ENCODE data around the gene SRGAP3. TPM values are rescaled to one million over a fixed set of nuclear protein-coding genes. Genes with fewer than 3 reads are reported as not detected.

SRGAP3 gene
- total and polyA plus RNA-seq, 10 of the 15 experiments (the other 5 are each of a cell fraction or from before 2014, with no cell fraction given), result 0.32 to 1.7 (median 0.99) TPM

DNA sequence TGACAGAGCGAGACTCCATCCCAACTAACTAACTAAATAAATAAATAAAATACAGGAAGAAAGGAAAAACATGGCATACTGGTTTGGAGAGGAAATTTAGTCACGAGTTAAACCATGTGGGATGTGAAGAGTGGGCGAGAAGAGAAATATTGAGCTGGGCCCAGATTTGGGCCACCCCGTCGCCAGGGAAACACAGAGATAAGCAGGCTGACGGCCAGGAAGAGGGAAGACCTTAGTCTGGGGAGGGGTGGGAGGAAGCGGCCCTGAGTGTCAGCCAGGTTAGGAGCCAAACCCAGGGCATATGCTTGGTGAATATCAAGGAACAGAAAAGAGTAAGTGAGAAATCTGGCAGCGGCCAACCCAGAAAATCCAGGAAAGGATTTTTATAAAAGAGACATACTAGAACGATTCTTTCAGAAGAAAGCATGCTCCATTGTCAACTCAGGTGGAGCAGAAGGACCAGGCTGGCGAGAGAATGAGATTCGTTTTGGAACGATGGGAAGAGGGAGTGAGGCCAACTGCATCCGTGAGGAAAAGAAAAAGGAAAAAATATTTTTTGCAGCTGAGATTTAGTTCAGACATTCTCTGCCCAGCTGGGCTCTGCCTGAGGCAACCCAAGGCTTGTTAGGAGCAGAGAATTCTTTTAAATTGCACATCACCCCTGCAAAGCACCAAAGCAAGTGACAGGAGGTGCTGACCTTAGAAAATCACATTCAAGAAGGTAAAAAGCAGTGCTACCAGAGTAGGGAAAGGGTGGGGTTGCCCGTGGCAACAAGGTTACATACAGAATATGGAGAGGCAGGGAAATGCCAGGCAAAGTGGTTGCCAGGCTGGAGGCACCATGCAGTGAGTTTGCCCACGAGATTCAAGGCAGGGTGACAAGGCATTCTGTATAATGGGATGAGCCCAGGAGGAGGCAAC, 226.9 kb downstream of the SRGAP3 start (continued):
- TF ChIP-seq, protein P1, sequence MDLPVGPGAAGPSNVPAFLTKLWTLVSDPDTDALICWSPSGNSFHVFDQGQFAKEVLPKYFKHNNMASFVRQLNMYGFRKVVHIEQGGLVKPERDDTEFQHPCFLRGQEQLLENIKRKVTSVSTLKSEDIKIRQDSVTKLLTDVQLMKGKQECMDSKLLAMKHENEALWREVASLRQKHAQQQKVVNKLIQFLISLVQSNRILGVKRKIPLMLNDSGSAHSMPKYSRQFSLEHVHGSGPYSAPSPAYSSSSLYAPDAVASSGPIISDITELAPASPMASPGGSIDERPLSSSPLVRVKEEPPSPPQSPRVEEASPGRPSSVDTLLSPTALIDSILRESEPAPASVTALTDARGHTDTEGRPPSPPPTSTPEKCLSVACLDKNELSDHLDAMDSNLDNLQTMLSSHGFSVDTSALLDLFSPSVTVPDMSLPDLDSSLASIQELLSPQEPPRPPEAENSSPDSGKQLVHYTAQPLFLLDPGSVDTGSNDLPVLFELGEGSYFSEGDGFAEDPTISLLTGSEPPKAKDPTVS (IDR thresholded peaks at IDR 0.05; ENCODE audit: low read depth, low read length), result no peak
- no peak for TF ChIP-seq JUNB (IDR thresholded peaks at IDR 0.05)
- no peak for TF ChIP-seq SMC3 (IDR thresholded peaks at IDR 0.05; ENCODE audit: borderline replicate concordance, low read length)
- no peak for TF ChIP-seq ATF7 (IDR thresholded peaks at IDR 0.05; ENCODE audit: low read depth)

GRCh38 chr3:9021271-9022009, 228.0 kb downstream of the SRGAP3 start:
- no peak overlapping the region for H3K27ac ChIP-seq (ENCODE audit: control insufficient read depth, insufficient read depth)
- H4K20me1 ChIP-seq (ENCODE audit: control insufficient read depth, insufficient read depth), result no peaks in the 10 kb centered on the region
- RAD21 ChIA-PET (ENCODE audit: unreplicated experiment), result no interaction called here
- peaks cover 0 to 5% of the 10 kb centered on the region in 2 experiments; a peak in 2 of 4 replicates for H3K27me3 ChIP-seq (replicated peaks in 1 of 2; ENCODE audit: control insufficient read depth in 2 of 2, insufficient read depth in 2 of 2, low read length in 1 of 2)
- H3K79me2 ChIP-seq (ENCODE audit: control insufficient read depth, insufficient read depth, low read length), result no peaks in the 10 kb centered on the region
- no peak overlapping the region for H3K4me2 ChIP-seq (ENCODE audit: control insufficient read depth, insufficient read depth)
- POLR2A ChIA-PET, result no interaction called here
- WGBS (ENCODE audit: insufficient coverage, insufficient replicate concordance, low lambda C conversion rate, missing lambda C conversion rate), result 79% methylated on average over 7 of the region's 7 CpGs
- H3K9me3 ChIP-seq (replicated peaks; ENCODE audit: control insufficient read depth, insufficient read depth, low read length), result no peaks in the 10 kb centered on the region
- DNase-seq (ENCODE audit: low read depth, low spot score), result no peak
- SMC1A ChIA-PET (ENCODE audit: uncharacterized antibody, unreplicated experiment), result no interaction called here
- H3K9ac ChIP-seq (ENCODE audit: control insufficient read depth, insufficient read depth, low read length), result no peak overlapping the region
- no peak overlapping the region for H3K4me3 ChIP-seq
- H2AFZ ChIP-seq (ENCODE audit: control insufficient read depth, low read depth, low read length), result no peak overlapping the region
- CTCF ChIA-PET, result interaction anchor here (2.1 kb wide), 1 partner anchor 282 kb away, joined by 4 read pairs; no protein-coding TSS in a partner anchor
- ATAC-seq, result no peak
- intact Hi-C loops (cut with micrococcal nuclease; ENCODE audit: unreplicated experiment) (no loop called here), in situ Hi-C loops (cut with MboI) (no loop called here)
- BruUV-seq (replicated peaks), result no TSS peak
- H3K4me1 ChIP-seq (ENCODE audit: control insufficient read depth, insufficient read depth, low read length), result no peaks in the 10 kb centered on the region
- no peak for FAIRE-seq
- H3K36me3 ChIP-seq (ENCODE audit: control insufficient read depth in 2 of 2, insufficient read depth in 2 of 2, low read length in 1 of 2), result no peaks in the 10 kb centered on the region
- TF ChIP-seq RAD21 (IDR thresholded peaks at IDR 0.05; ENCODE audit: insufficient read depth, low read depth, low read length) (no peak), MEF2B (IDR thresholded peaks at IDR 0.05; ENCODE audit: partially characterized antibody, poor library complexity, severe bottlenecking) (no peak), HCFC1 (IDR thresholded peaks at IDR 0.05; ENCODE audit: low read length) (no peak), HDAC6 (IDR thresholded peaks at IDR 0.05; ENCODE audit: unreplicated experiment) (no peak), KAT2A (conservative IDR thresholded peaks at IDR 0.05; ENCODE audit: control insufficient read depth, low read depth, low read length) (no peak), FOXM1 (IDR thresholded peaks at IDR 0.05; ENCODE audit: low read depth, low read length) (no peak), IKZF2 (IDR thresholded peaks at IDR 0.05) (no peak), FOXK2 (IDR thresholded peaks at IDR 0.05) (no peak), HDAC2 (IDR thresholded peaks at IDR 0.05) (no peak), NRF1 (conservative IDR thresholded peaks at IDR 0.05; ENCODE audit: low read depth, low read length) (no peak)
- TF ChIP-seq, protein P2, sequence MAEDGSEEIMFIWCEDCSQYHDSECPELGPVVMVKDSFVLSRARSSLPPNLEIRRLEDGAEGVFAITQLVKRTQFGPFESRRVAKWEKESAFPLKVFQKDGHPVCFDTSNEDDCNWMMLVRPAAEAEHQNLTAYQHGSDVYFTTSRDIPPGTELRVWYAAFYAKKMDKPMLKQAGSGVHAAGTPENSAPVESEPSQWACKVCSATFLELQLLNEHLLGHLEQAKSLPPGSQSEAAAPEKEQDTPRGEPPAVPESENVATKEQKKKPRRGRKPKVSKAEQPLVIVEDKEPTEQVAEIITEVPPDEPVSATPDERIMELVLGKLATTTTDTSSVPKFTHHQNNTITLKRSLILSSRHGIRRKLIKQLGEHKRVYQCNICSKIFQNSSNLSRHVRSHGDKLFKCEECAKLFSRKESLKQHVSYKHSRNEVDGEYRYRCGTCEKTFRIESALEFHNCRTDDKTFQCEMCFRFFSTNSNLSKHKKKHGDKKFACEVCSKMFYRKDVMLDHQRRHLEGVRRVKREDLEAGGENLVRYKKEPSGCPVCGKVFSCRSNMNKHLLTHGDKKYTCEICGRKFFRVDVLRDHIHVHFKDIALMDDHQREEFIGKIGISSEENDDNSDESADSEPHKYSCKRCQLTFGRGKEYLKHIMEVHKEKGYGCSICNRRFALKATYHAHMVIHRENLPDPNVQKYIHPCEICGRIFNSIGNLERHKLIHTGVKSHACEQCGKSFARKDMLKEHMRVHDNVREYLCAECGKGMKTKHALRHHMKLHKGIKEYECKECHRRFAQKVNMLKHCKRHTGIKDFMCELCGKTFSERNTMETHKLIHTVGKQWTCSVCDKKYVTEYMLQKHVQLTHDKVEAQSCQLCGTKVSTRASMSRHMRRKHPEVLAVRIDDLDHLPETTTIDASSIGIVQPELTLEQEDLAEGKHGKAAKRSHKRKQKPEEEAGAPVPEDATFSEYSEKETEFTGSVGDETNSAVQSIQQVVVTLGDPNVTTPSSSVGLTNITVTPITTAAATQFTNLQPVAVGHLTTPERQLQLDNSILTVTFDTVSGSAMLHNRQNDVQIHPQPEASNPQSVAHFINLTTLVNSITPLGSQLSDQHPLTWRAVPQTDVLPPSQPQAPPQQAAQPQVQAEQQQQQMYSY (CRISPR knock-in tag; IDR thresholded peaks at IDR 0.05), result no peak
